Measurements from ENCODE around the gene ACTL6A. TPM values are rescaled to one million over a fixed set of nuclear protein-coding genes. Genes with fewer than 3 reads are reported as not detected.

Gene ACTL6A
- total RNA-seq, 1 donor from 2014 or later, result 90.8 TPM

GRCh38 chr3:179608931-179609720 lies 46.4 kb downstream of the ACTL6A start:
- H3K4me3 ChIP-seq (ENCODE audit: low read depth, low read length), result no peak overlapping the region
- no peaks in the 10 kb centered on the region for H3K27me3 ChIP-seq (ENCODE audit: control insufficient read depth, insufficient read depth, low read length)
- DNase-seq (ENCODE audit: low read depth) (no peak), FAIRE-seq (no peak)
- no peaks in the 10 kb centered on the region for H3K36me3 ChIP-seq (ENCODE audit: control insufficient read depth, insufficient read depth, low read length)
- no peak for TF ChIP-seq CTCF (IDR thresholded peaks at IDR 0.05; ENCODE audit: insufficient read depth, low read length, severe bottlenecking)

GRCh38 chr3:179610066-179610465 lies 47.3 kb downstream of the ACTL6A start:
- FAIRE-seq, result no peak
- H3K27me3 ChIP-seq (ENCODE audit: control insufficient read depth, insufficient read depth, low read length), result no peaks in the 10 kb centered on the region
- no peak for DNase-seq (ENCODE audit: low read depth)
- no peak overlapping the region for H3K4me3 ChIP-seq (ENCODE audit: low read depth, low read length)
- no peak for TF ChIP-seq CTCF (IDR thresholded peaks at IDR 0.05; ENCODE audit: insufficient read depth, low read length, severe bottlenecking)
- no peaks in the 10 kb centered on the region for H3K36me3 ChIP-seq (ENCODE audit: control insufficient read depth, insufficient read depth, low read length)

- Histone ChIP-seq H3K36me3 (ENCODE audit: control insufficient read depth, insufficient read depth, low read length) (no peaks in the 10 kb centered on the region), H3K27me3 (ENCODE audit: control insufficient read depth, insufficient read depth, low read length) (no peaks in the 10 kb centered on the region), H3K4me3 (ENCODE audit: low read depth, low read length) (no peak overlapping the region)
- FAIRE-seq (no peak), DNase-seq (ENCODE audit: low read depth) (no peak)
- TF ChIP-seq CTCF (IDR thresholded peaks at IDR 0.05; ENCODE audit: insufficient read depth, low read length, severe bottlenecking), result no peak
Observed at GRCh38 chr3:179613807-179614206, 51.1 kb downstream of the ACTL6A start.

GRCh38 chr3:179615458-179616173 lies 52.9 kb downstream of the ACTL6A start:
- no peak for TF ChIP-seq CTCF (IDR thresholded peaks at IDR 0.05; ENCODE audit: insufficient read depth, low read length, severe bottlenecking)
- FAIRE-seq, result no peak
- DNase-seq (ENCODE audit: low read depth), result no peak
- Histone ChIP-seq H3K27me3 (ENCODE audit: control insufficient read depth, insufficient read depth, low read length) (no peaks in the 10 kb centered on the region), H3K4me3 (ENCODE audit: low read depth, low read length) (no peak overlapping the region), H3K36me3 (ENCODE audit: control insufficient read depth, insufficient read depth, low read length) (no peaks in the 10 kb centered on the region)

GRCh38 chr3:179622023-179622422 lies 59.3 kb downstream of the ACTL6A start:
- H3K4me3 ChIP-seq (ENCODE audit: low read depth, low read length), result no peak overlapping the region
- DNase-seq (ENCODE audit: low read depth) (no peak), FAIRE-seq (no peak)
- TF ChIP-seq CTCF (IDR thresholded peaks at IDR 0.05; ENCODE audit: insufficient read depth, low read length, severe bottlenecking), result no peak
- H3K27me3 ChIP-seq (ENCODE audit: control insufficient read depth, insufficient read depth, low read length), result no peaks in the 10 kb centered on the region
- H3K36me3 ChIP-seq (ENCODE audit: control insufficient read depth, insufficient read depth, low read length), result peaks cover 1% of the 10 kb centered on the region
